ENCODE results near the gene PNMA8A. TPM values are rescaled to one million over a fixed set of nuclear protein-coding genes. Genes with fewer than 3 reads are reported as not detected.

Gene PNMA8A
- polyA plus RNA-seq, 1 of the 3 experiments (the other 2 are of a cell fraction): 10.2 TPM

DNA sequence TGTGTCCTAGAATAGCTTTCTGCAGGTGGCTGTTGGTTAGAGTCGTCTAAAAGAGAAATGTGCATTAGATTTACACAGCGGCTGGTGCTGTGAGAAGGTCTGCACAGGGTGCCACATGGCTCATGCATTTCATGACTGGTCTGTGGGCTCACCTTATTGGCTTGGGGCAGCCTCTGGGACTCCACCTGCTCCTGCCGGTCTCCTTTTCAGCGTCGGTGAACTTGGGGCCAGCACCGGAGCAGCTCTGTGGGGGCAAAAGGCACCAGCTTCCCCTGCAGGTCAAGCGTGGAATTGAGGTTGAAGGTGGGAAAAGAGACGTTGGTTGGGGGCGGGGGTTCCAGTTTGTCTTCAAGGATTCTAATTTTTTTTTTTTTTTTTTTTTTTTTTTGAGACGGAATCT, 39.5 kb downstream of the PNMA8A start:
- Histone ChIP-seq H3K4me1 (ENCODE audit: control insufficient read depth in 1 of 2, insufficient read depth in 2 of 2, low read depth in 1 of 2, low read length in 1 of 2) (peaks cover 0 to 13% of the 10 kb centered on the region in 2 experiments; a peak in 1 of 4 replicates), H3K79me2 (ENCODE audit: insufficient read depth) (no peaks in the 10 kb centered on the region), H3K9me2 (no peaks in the 10 kb centered on the region), H3K4me3 (ENCODE audit: low read depth in 2 of 2, low read length in 1 of 2) (no peak overlapping the region), H3F3A (replicated peaks; ENCODE audit: insufficient read depth) (no peaks in the 10 kb centered on the region), H3K36me3 (replicated peaks in 1 of 2; ENCODE audit: control insufficient read depth in 1 of 2, insufficient read depth in 2 of 2, low read length in 1 of 2) (no peaks in the 10 kb centered on the region), H3K27me3 (ENCODE audit: insufficient read depth) (no peaks in the 10 kb centered on the region), H3K9me3 (no peaks in the 10 kb centered on the region), H3K4me2 (no peak overlapping the region), H3K27ac (ENCODE audit: low read depth in 2 of 2, low read length in 1 of 2) (no peak overlapping the region), H4K20me1 (ENCODE audit: insufficient read depth) (no peaks in the 10 kb centered on the region), H2AFZ (ENCODE audit: low read depth) (no peak overlapping the region), H3K9ac (no peak overlapping the region)
- POLR2A ChIA-PET: no interaction called here
- no peak for DNase-seq
- WGBS (ENCODE audit: low lambda C conversion rate): 78% methylated on average over 10 of the region's 10 CpGs
- no peak for TF ChIP-seq SIN3A (IDR thresholded peaks at IDR 0.05; ENCODE audit: borderline replicate concordance, low read depth, low read length)
- no peak for TF ChIP-seq JUND (IDR thresholded peaks at IDR 0.05)
- TF ChIP-seq USF1 (IDR thresholded peaks at IDR 0.05; ENCODE audit: borderline replicate concordance, low read depth): no peak
- no peak for TF ChIP-seq FOXJ3 (CRISPR knock-in tag; IDR thresholded peaks at IDR 0.05)
- no peak for TF ChIP-seq YY1 (IDR thresholded peaks at IDR 0.05; ENCODE audit: low read depth)
- CTCF ChIA-PET: interaction anchor here (1.1 kb wide), 1 partner anchor 36 kb away, joined by 3 read pairs; no protein-coding TSS in a partner anchor

- Histone ChIP-seq H3K9me3 (no peaks in the 10 kb centered on the region), H4K20me1 (ENCODE audit: insufficient read depth) (no peaks in the 10 kb centered on the region), H3K36me3 (replicated peaks in 1 of 2; ENCODE audit: control insufficient read depth in 1 of 2, insufficient read depth in 2 of 2, low read length in 1 of 2) (no peaks in the 10 kb centered on the region), H3K27ac (ENCODE audit: low read depth in 2 of 2, low read length in 1 of 2) (no peak overlapping the region), H3K4me3 (ENCODE audit: low read depth in 2 of 2, low read length in 1 of 2) (no peak overlapping the region), H3K4me2 (no peak overlapping the region), H3K79me2 (ENCODE audit: insufficient read depth) (no peaks in the 10 kb centered on the region), H3K27me3 (ENCODE audit: insufficient read depth) (no peaks in the 10 kb centered on the region), H3K4me1 (ENCODE audit: control insufficient read depth in 1 of 2, insufficient read depth in 2 of 2, low read depth in 1 of 2, low read length in 1 of 2) (peaks cover 0 to 19% of the 10 kb centered on the region in 2 experiments; a peak in 2 of 4 replicates), H3K9me2 (no peaks in the 10 kb centered on the region), H3K9ac (no peak overlapping the region), H2AFZ (ENCODE audit: low read depth) (no peak overlapping the region), H3F3A (replicated peaks; ENCODE audit: insufficient read depth) (no peaks in the 10 kb centered on the region)
- POLR2A ChIA-PET: no interaction called here
- CTCF ChIA-PET: interaction anchor here (0.7 to 0.9 kb wide), 2 partner anchors 83 to 86 kb away, joined by 3 read pairs; no protein-coding TSS in a partner anchor
- TF ChIP-seq GABPA (IDR thresholded peaks at IDR 0.05; ENCODE audit: low read depth): no peak
- no peak for TF ChIP-seq RCOR1 (IDR thresholded peaks at IDR 0.05; ENCODE audit: low read length)
- TF ChIP-seq NFIC (IDR thresholded peaks at IDR 0.05; ENCODE audit: borderline replicate concordance): no peak
- WGBS (ENCODE audit: low lambda C conversion rate): 85% methylated on average over 4 of the region's 4 CpGs
- DNase-seq: no peak
Observed at GRCh38 chr19:46429999-46430398, 41.4 kb downstream of the PNMA8A start.

GRCh38 chr19:46428239-46429135, 42.9 kb downstream of the PNMA8A start, which contains the start of gene PNMA8C:
PNMA8C (minus strand) TSS chr19:46428936; CDS start chr19:46428359, 577 bp downstream.
- Histone ChIP-seq H3K79me2 (ENCODE audit: insufficient read depth) (no peaks in the 10 kb centered on the region), H3K9me2 (no peaks in the 10 kb centered on the region), H3K36me3 (replicated peaks in 1 of 2; ENCODE audit: control insufficient read depth in 1 of 2, insufficient read depth in 2 of 2, low read length in 1 of 2) (no peaks in the 10 kb centered on the region), H3K4me3 (ENCODE audit: low read depth in 2 of 2, low read length in 1 of 2) (peak within 1 kb of the TSS; percentile 62 to 66), H3F3A (replicated peaks; ENCODE audit: insufficient read depth) (no peaks in the 10 kb centered on the region), H2AFZ (ENCODE audit: low read depth) (peak within 1 kb of the TSS; percentile 50; the same call in 1 of the 2 replicates), H3K9me3 (no peaks in the 10 kb centered on the region), H3K4me1 (ENCODE audit: control insufficient read depth in 1 of 2, insufficient read depth in 2 of 2, low read depth in 1 of 2, low read length in 1 of 2) (peaks cover 0 to 19% of the 10 kb centered on the region in 2 experiments; a peak in 2 of 4 replicates), H3K27ac (ENCODE audit: low read depth in 2 of 2, low read length in 1 of 2) (peak within 1 kb of the TSS in 1 of 2 experiments; percentile 78; a peak in 2 of 4 replicates), H3K27me3 (ENCODE audit: insufficient read depth) (no peaks in the 10 kb centered on the region), H4K20me1 (ENCODE audit: insufficient read depth) (no peaks in the 10 kb centered on the region), H3K9ac (peak within 1 kb of the TSS; percentile 36; the same call in 1 of the 2 replicates), H3K4me2 (peak within 1 kb of the TSS; percentile 75)
- 16% methylated on average over 40 of the region's 52 CpGs for WGBS (ENCODE audit: low lambda C conversion rate)
- CTCF ChIA-PET: interaction anchor here (1.3 to 3.6 kb wide), 5 partner anchors 23 to 88 kb away, joined by 3 to 16 read pairs (median 5); no protein-coding TSS in a partner anchor
- POLR2A ChIA-PET: no interaction called here
- peak; percentile 91 for DNase-seq
- TF ChIP-seq RAD21 (IDR thresholded peaks at IDR 0.05; ENCODE audit: low read length): no peak
- TF ChIP-seq, protein P1, sequence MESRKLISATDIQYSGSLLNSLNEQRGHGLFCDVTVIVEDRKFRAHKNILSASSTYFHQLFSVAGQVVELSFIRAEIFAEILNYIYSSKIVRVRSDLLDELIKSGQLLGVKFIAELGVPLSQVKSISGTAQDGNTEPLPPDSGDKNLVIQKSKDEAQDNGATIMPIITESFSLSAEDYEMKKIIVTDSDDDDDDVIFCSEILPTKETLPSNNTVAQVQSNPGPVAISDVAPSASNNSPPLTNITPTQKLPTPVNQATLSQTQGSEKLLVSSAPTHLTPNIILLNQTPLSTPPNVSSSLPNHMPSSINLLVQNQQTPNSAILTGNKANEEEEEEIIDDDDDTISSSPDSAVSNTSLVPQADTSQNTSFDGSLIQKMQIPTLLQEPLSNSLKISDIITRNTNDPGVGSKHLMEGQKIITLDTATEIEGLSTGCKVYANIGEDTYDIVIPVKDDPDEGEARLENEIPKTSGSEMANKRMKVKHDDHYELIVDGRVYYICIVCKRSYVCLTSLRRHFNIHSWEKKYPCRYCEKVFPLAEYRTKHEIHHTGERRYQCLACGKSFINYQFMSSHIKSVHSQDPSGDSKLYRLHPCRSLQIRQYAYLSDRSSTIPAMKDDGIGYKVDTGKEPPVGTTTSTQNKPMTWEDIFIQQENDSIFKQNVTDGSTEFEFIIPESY (IDR thresholded peaks at IDR 0.05; ENCODE audit: borderline replicate concordance, low read depth): no peak
- no peak for TF ChIP-seq MEF2A (IDR thresholded peaks at IDR 0.05; ENCODE audit: borderline replicate concordance, low read depth)
- TF ChIP-seq, protein P2, sequence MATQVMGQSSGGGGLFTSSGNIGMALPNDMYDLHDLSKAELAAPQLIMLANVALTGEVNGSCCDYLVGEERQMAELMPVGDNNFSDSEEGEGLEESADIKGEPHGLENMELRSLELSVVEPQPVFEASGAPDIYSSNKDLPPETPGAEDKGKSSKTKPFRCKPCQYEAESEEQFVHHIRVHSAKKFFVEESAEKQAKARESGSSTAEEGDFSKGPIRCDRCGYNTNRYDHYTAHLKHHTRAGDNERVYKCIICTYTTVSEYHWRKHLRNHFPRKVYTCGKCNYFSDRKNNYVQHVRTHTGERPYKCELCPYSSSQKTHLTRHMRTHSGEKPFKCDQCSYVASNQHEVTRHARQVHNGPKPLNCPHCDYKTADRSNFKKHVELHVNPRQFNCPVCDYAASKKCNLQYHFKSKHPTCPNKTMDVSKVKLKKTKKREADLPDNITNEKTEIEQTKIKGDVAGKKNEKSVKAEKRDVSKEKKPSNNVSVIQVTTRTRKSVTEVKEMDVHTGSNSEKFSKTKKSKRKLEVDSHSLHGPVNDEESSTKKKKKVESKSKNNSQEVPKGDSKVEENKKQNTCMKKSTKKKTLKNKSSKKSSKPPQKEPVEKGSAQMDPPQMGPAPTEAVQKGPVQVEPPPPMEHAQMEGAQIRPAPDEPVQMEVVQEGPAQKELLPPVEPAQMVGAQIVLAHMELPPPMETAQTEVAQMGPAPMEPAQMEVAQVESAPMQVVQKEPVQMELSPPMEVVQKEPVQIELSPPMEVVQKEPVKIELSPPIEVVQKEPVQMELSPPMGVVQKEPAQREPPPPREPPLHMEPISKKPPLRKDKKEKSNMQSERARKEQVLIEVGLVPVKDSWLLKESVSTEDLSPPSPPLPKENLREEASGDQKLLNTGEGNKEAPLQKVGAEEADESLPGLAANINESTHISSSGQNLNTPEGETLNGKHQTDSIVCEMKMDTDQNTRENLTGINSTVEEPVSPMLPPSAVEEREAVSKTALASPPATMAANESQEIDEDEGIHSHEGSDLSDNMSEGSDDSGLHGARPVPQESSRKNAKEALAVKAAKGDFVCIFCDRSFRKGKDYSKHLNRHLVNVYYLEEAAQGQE (IDR thresholded peaks at IDR 0.05; ENCODE audit: low read depth, low read length): no peak
- no peak for TF ChIP-seq NFIC (IDR thresholded peaks at IDR 0.05; ENCODE audit: borderline replicate concordance)
- TF ChIP-seq MAX (IDR thresholded peaks at IDR 0.05; ENCODE audit: low read depth): 0 out of 2 replicates have a peak, but pooled peaks have one; percentile 55
